ENCODE data around the gene CIC.

Gene CIC

DNA sequence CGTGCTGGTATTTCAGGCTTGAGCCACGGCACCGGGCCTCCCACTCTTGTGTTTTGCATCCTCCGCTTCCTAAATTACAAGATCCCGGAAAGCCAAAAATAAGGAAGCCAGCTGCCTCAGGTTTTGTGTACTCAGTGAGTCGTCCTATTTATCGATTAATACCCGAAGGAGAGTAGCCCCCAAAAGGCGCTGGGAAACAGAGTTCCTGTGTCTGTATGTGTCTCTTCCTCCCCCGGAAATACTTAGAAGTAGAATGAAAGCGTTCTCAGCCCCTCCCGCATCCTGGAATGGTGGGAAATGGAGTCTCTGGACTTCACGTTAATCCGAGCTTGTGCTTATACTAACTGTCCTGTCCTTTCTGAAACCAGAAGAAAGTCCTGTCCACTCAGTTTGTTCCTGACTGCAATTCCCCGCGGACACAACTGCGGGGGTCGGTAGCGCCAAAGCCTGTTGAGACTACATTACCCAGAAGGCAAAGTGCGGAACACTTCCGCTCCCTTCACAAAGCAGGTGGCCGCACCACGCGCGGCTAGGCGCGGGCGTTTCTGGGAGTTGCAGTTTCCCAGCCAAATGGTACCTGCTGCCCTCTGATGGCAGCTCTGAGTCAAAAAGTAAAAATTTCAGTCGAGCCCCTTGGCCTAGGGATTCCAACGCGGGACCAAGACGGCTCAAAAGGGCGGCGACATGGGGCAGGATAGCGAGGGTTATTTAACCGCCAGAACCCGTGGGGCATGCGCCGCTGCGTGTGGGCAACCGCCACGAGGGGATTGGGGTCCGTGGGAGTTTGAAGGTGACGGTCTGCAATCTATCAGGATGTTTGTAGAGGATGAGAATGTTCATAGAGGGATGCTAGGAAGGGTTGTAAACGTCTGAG lies 24.5 kb upstream of the CIC start:
- peak; percentile 94 for DNase-seq

DNA sequence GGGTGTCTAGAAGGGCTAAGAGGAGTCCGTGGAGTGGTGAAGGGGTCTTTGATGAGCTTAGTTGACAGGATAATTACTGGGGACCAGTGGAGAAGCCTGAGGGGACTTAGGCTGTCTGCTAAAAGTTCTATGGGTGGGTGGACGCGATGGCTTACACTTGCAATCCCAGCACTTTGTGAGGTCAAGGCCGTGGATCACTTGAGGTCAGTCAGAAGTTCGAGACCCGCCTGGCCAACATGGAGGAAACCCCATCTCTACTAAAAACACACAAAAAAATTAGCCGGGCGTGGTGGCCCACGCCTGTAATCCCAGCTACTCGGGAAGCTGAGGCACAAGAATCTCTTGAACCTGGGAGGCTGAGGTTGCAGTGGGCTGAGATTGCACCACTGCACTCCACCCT lies 23.8 kb upstream of the CIC start:
- no peak for DNase-seq

DNA sequence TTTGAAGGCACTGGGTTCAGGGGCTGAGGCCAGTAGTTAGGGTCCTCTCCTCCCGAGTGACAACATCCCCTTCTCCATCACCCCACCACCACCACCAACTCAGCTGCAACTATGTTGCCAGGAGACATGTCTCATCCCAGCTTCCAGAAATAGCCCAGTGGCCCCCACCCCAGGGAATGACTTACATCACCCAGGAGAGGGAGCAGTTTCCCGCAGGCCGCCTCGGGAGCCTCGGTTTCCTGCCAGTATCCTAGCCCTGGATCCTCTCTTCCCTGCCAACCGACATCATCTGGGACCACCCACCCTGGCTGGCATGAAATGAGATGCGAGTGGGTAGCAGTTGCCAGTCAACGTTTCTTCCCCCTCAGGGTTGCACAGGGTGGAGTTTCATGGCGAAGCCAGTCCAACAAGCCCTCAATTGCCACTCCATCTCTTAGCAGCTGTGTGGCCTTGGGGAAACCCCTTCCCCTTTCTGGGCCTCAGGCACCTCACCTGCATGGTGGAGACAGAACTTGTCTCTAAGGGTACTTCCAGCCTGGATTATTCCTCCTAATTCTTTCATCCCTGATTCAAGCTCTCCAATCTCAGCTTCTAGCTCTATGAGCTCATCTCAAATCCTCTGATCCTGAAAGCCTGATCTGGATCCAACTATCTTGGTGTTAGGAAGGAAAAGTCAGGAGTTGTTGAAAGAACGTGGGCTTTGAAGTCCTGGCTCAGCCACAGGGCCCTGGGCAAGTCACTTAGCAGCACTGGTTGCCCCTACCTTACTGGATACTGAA lies 22.7 kb upstream of the CIC start:
- DNase-seq: peak; percentile 25

DNA sequence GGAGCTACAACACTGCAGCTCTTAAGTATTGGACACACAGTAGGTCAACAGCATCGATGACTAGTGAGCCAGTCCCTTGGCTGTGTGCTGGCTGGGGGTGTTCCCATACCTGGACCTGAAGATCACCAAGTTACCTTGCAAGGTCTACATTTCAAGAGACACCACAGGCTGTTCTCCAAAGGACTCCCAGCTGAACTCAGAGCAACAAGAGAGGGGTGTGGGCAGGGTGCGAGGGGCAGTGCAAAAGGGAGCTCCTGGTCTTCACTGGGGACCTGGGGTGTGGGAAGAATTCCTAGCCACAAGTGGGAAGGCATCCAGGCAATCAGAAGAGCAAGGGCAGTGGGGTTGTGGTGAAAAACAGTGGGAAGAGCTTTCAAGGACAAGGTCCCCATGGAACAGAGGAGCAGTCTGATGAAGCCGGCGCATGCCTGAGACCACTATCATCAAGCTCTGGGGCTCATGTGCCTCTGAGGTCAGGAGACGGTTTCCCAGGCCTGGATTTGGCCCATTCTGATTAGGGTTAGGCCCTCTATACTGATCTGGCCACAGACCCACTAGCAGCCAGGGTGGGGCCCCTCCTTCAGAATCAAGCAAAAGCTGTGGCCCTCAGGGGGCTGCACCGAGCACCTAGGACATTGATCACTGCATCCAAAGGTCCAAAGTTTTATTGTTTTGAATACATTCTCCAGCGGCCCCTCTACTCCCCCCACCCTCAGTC lies 22.0 kb upstream of the CIC start:
- DNase-seq: no peak

DNA sequence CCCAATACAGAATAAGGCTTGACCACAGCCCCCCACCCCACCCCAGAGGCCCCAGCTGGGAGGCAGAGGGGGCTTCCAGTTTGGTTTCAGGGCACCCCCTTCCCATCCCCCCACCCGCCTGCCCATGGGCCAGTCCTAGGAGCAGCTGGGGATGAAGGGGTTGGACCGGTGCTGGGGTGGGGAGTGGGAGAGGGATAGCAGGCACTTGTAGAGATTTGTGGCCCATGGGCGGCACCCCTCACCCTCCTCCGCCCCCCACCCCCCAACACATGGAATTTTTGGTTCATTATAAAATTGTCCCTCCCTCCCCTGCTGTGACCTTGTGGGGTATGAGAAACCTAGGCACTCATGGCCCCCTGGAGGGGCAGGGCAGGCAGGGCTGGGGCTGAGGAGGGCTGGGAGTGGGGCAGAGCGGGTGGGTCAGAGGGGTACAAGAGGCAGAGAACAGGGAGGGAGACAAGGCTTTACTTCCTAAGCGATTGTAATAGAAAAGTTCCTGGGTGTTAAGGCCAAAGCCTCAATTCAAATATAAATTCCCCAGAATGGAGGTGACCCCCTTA lies 21.3 kb upstream of the CIC start:
- no peak for DNase-seq

DNA sequence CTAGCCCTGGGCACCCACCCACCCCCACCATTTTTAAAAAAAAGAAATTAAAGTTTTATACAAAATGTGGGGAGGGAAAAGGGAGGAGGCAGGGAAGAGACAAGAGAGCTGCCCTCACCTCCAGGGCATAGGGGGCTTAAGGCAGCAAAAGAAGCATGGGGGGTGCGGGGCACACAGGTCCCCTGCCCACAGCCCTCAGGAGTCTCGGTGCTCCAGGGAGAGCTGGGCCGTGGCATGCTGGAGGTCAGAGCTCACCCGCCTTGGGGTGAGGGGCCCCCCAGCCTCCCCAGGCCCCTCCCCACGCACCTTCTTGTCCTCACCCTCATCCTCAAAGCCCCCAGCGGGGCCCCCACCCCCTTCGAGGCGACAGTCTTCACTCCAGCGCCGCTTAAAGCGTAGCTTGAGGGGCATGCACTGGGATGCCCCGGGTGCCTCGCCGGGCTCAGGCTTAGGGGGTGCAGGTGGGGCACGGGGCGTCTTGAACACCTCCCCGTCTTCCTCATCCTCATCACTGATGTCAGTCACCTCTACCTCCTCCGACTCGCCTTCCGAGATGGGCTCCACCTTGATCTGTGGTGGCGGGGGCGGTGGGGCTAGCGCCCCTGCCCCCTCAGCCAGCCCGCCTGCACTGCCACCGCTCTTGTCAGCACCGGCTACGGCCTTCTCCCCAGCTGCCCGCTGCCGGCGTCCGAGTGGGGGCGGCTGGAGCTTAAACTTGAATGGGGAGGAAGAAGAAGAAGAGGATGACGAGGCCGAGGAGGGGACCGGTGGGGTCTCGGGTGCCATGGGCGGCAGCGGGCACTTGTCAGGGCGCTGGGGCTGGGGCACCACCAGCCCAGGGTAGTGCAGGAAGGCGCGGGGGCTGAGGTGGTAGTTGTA lies 20.5 kb upstream of the CIC start:
- DNase-seq: no peak

DNA sequence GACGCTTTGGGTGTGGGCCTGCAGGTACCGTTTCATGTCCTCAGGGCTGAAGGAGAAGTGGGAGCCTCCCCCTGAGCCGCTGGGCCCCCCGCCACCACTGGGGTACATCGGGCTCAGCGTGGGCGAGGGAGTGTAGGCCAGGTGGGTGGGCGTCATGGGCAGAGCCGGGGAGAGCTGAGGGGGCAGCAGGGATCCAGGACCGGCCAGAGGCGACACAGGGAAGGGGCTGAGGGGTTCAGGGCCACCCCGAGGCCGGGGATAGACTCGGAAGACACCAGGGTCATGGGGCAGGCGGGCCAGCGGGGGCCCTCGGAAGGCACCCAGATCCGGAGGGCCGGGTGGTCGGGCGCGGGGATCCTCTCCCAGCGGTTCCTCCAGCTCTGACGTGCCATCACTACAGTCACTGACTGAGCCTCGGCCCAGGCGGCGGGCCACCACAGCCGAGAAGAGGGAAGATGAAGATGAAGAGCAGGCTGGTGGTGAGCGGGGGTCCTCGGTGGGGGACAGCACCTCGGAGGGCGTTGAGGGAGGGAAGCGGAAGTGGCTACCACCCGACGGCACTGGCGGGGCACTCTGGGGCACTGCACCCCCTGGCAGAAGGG lies 19.8 kb upstream of the CIC start:
- DNase-seq: no peak

DNA sequence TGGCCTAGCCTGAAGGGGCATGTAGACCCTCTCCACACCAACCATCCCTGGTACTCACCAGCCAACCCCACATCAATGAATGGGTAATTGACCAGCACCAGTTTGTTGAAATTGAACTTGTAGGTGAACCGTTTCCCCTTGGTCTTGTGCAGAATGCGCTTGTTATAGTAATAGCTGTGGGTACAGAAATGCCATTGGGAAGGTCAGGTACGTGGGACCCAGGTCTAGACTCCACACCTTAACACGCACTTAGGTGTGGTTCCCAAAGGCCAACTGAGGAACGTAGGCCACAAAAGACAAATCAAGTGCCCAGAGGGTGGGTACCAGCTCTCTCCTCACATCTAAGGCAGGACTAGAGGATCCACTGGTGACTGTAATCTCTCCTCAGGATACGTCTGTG lies 19.3 kb upstream of the CIC start:
- DNase-seq: no peak

DNA sequence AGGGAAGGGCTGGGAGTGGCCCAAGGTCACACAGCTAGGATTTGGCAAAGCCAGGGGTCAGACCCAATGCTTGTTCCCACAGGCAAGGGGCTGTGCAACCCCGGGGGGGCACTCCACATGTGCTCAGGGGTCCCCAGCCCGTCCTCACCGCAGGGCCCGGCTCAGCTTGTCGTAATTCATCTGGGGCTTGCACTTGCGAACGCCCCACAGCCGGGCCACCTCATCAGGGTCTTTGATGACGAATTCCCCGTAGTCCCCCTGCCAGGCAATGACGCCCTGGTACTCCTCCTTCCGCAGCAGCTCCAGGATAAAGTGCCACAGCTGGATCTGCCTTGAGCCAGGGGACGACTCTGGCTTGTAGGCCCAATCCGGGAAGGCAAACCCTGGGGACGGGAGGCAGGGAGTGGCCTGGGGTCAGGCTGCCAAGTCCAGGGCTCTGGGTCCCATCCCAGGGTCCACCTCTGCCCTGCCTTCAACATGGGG lies 18.8 kb upstream of the CIC start:
- no peak for DNase-seq

DNA sequence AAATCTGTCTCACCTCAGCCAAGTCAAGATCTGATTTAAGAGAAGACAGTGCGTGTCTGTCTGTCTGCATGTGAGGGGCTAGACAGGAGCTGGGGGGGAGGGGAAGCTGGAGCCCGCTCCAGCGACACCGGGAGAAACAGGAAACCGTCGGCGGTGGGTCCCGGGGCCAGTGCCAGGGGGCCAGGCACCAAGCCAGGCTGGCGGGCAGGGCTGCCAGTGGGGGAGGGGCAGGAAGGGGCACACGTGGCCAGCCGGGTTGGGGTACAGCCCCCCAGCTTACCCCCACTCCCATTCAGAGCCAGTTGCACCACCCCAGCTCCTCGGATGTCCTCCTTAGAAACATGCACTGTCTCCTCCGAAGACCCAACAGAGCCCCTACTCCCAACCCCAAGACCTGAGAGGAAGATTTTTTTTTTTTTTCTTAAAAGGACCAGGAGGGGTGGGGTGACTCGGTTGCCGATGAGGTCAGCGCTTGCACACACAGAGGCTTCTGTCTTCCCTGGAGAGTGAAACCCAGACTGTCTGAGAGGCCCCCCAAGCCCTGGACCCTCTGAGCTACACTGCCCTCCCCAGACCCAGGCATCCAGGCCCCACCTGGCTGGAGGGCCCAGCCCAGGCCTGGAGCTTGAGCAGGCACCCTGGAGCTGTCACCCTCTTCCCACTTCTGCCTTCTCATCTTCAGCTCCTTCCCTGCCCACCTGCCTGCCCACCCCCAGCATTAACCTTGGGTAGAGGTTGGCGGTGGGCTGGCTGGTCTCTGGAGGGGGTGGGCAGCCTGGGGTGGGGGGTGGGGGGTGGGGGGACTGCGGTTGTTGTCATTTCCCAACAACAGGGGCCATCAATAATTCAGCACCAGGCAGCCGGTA lies 18.2 kb upstream of the CIC start:
- no peak for DNase-seq

DNA sequence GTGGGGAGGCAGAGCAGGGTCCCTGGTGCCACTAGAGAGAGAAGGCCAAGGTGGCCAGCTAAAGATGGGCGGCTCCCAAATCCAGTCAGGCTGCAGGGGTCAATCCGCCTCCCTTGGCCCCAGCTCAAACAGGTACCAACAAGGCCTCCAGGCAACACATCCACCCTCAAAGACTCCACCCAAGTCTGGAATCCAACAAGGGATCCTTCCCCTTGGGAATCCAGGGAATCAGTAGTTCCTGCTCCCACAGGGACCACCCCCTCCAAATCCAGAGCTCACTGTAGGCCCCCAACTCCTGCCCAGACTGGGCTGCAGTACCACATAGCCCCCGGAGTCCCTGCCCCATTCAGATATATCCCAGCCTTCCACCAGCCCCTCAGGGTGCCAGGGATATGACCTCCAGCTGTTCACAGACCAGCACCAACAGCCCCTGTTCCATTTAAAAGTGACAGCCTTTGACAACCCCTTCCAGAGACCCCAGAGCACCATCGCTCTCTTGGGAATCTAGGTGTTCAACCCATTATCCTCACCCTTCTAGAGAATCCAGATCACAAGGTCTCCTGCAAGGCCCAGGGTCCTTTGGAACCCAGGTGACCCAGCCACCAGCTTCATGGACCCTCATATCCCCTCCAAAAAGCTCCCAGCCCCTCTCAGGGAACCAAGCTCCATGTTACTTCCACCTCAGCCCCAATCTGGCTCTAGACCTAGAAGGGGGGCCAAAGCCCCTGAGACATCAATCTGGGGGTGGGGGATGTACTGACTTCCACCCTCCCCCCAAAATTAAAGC lies 17.3 kb upstream of the CIC start:
- DNase-seq: no peak

DNA sequence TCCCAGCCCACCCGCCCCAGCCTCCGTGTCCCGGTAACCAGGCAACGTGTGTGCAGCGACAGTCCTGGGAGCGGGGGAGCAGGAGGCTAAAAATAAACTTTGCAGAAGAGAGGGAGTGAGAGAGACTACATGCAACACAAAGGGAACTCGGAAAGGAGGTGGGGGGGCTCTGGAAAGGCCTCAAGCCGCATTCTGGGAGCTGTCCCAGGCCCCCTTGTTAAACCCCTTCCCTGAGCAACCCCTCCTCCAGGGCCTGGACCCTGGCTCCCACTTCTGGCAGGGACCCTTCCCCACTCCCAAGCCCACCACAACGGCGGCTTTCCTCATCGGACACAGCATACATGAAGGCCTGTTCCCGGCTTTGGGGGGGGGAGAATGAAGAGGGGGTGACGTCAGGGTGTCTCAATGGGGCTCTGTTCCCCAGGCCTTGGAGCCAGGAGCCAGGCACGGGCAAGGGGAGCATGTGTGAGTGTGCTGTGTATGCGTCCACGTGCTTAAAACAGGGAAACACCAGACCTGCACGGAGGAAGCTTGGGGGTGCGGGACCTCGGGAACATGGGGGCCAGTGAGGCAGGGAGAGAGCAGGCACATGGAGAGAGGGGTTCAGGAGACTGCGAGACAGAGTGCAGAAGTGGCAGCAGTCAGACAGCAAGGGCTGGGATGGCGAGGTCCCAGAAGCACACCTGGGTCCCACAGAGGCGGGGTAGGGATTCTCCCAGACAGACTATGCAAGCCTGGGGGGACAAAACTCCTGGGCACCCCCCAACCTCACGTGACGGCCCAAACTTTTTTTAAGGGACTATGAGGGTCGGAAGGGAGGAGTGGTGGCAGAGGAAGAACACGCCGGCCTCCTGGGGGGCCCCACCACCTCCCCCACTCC lies 16.4 kb upstream of the CIC start:
- no peak for DNase-seq

DNA sequence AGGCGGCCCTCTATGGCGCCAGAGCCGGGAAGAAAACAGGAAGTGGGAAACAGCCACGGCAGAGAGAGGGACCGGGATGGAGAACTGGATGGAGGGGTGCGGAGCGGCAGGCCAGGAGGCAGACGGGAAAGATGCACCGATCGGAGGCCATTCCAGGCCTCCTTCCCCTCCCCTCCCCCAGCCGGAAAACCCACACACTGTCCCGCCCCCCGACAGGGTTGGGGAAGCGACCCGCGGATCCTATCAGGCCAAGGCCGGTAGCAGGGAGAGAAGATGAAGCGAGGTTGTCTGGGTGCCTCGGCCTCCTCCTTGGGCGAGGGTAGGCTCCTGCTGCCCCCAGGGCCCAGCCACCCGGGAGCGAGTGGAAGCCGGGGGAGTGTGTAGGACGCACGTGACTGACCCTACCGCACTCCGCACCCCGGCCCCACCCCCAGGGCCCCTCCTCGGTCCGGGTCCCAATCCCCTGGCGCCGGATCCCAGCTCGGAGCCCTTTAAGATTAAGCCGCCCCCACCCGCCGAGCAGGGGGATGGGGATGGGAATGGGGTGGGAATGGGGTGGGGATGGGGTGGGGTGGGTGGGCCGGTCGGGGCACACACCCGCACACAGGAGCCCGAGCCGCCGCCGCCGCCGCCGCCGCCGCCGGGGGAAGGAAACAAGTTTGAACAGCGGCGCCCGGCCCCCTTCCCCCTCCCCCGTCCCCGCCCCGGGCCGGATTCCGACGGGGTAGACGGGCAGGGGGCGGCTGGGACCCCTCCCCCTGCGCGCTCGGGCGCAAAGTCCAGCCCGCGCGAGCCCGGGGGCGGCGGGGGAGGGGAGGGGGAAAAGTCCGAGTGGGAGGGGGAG lies 15.6 kb upstream of the CIC start:
- no peak for DNase-seq

DNA sequence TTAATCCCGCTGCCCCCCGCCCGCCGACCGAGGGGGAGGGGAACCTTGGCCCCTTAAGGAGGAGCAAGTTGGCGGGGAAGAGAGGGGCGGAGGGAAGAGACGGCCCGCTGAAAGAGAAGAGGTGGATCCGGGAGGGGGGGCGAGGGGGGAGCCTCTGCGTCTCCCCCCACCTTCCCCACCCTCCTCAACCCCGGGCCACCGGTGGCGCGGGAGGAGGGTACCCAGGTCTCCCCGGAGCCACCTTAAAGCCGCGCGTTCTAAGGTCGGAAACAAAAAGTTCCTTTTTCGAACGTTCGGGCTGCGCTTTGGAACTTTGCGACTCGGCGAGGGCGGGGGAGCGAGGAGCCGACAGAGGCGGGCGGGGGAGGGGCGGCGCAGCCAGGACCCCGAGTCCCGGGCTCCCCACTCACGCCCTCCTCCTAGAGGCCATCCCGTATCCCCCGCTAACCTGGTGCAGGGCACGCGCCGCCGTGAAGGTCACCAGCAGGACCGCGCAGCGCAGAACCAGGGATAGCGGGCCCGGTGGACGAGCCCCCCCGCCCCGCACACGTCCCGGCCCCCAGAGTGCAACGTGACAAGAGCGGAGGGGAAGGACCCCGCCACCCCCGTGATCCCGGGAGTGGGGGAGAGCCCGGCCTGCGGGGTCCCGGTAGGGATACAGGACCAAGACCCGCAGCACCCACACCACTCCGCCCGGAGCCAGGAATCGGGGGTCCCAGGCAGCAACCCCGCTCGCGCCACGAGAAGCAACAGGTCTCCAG lies 14.8 kb upstream of the CIC start:
- DNase-seq: no peak

DNA sequence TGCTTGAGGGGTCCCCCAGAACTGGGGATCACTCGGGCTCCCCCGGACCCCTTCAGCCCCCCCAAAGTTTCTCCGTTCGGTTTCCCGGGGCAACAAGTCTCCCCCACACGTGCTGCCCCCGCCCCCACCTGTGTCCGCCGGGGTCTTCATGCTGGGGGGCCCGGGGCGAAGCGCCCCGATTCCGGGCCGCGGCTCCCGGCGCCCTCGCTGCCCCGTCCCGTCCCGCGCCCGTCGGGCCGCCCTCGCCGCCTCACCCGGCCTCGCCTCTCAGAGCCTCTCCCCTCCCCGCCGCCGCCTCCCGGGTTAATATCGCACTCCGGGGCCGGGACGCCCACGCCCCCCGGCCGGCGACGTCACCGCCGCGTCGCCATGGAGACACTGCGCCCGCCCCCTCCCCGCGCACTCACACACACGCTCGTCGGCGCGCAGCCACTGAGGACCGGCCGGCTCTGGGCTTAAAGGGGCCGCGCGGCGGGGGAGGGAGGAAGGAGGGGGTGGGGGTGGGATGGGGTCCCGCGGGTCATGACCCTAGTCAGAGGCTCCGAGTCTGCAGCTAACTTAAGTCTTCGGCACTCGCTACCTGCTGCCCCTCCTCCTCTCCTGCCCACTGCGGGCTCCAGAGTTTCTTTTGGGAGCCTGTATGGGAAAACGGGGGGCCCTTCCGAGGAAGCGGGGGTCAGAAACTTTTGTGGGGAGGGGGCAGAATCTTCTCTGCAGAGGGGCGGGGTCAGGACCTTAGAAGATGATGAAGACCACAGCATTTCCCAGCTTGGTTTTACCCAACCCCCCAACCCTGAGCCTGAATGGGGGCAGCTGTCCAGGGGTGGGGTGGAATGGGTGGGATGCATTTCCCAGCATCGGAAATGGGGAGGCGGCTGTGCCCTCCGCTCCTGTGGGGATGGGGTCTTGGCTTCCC lies 13.9 kb upstream of the CIC start, which contains the start of gene ERF:
Gene ERF (minus strand): TSS at position 279 of the 916 bp plus-strand sequence. CDS start 129 bp downstream, at position 150.
- peak; percentile 42 for DNase-seq
